Heart right ventricle (tissue), 16 donors: ENCODE measurements around the gene RUFY2. TPM values are rescaled to one million over a fixed set of nuclear protein-coding genes. Genes with fewer than 3 reads are reported as not detected.

Experiments used
- ATAC-seq, 8 donors: fragments of 200-7000 bp; cut with Tn5 transposase; one replicate each; pipeline ENCODE4 v1.9.1; 2020; ENCODE audit warnings: mild to moderate bottlenecking in 8 of 8, moderate library complexity in 8 of 8, moderate number of reproducible peaks in 1 of 8
- DNase-seq, 2 donors: peaks; one replicate each; pipeline ENCODE4 v3.0.0-alpha.2; 2020
- H3K27ac ChIP-seq, 10 donors: fragments of 200-600 bp; sonication (generic) in 2 of 10; one replicate each; pipeline versions ENCODE4 v1.5.0 to v1.8.0; 2020 to 2022; ENCODE audit warnings: mild to moderate bottlenecking in 3 of 10
- H3K27me3 ChIP-seq, 7 donors: fragments of 200-600 bp; one replicate each; pipeline ENCODE4 v1.8.0; 2021 to 2022; ENCODE audit warnings: mild to moderate bottlenecking in 2 of 7
- H3K36me3 ChIP-seq, 9 donors: fragments of 200-600 bp; sonication (generic) in 1 of 9; one replicate each; pipeline versions ENCODE4 v1.5.0 to v1.8.0; 2020 to 2022; ENCODE audit warnings: mild to moderate bottlenecking in 2 of 9
- H3K4me1 ChIP-seq, 9 donors: fragments of 200-600 bp; sonication (generic) in 1 of 9; one replicate each; pipeline versions ENCODE4 v1.5.0 to v1.8.0; 2020 to 2022; ENCODE audit warnings: mild to moderate bottlenecking in 4 of 9
- H3K4me3 ChIP-seq, 10 donors: fragments of 200-600 bp; sonication (generic) in 2 of 10; one replicate each; pipeline versions ENCODE4 v1.5.0 to v1.8.0; 2020 to 2022; ENCODE audit warnings: mild to moderate bottlenecking in 7 of 10, moderate library complexity in 2 of 10
- H3K9me3 ChIP-seq, 11 donors: fragments of 200-600 bp in 10 of 11; sonication (generic) in 2 of 11; one replicate each; pipeline versions ENCODE4 v1.5.0 to v1.8.0; 2013 to 2022; ENCODE audit warnings: mild to moderate bottlenecking in 2 of 11, control low read depth in 1 of 11, moderate library complexity in 1 of 11
- CTCF ChIP-seq, 9 donors: fragments of 200-600 bp; sonication (generic) in 2 of 9; IDR thresholded peaks; one replicate each; pipeline versions ENCODE4 v1.5.0 to v1.8.0; 2021 to 2022; ENCODE audit warnings: antibody characterized with exemption in 9 of 9, mild to moderate bottlenecking in 5 of 9, moderate library complexity in 1 of 9
- WGBS, 2 donors: extraction: QIAGEN DNeasy Blood & Tissue Kit; methylation state at CpG; one replicate each; pipeline ENCODE4 v1.1.7; 2013; ENCODE audit warnings: inconsistent platforms in 1 of 2; 5-methylcytosine and 5-hydroxymethylcytosine counted together
- intact Hi-C, 10 donors: fragments of 100-400 bp; cut with DNase I; formaldehyde crosslinking; loops; one replicate each; pipeline versions ENCODE4 v1.11.1 to v1.14.2; 2022
- polyA plus RNA-seq, 2 donors: library from polyadenylated mRNA; stranded (reverse); fragments of 200-250 nt; gene quantifications; one replicate each; pipeline ENCODE4 v1.2.3, GENCODE V29; 2013
- total RNA-seq, 10 donors: library from RNA; stranded (reverse); fragmentation: NEBNext Ultra II Directional in 3 of 10; extraction: Animal tissue kit (Norgen Biotek cat#: 25700) in 3 of 10; gene quantifications; one replicate each; pipeline versions ENCODE4 v1.2.1 to v1.2.4, GENCODE V29; 2021 to 2023
- donor health status: Arrhythmogenic right ventricular cardiomyopathy.
- donor health status: ischemic (EF 13 %, LVEDD 7.1; RV severe dilation, severe dysfunction).
- donor health status: healthy with polysubstance abuse.
- donor health status: DM: no; HTN: yes; CAD: no.
- donor health status: DM: no; HTN: no; CAD: no.
- donor health status: ischemic (EF 25% LVEDD 6.9; RV normal size, moderate dysfunction).
- donor health status: ischemic (EF 25% LVEDD 5.7; RV mildly dilated, moderate dysfunction).
- donor health status: healthy.
- donor health status: DM: yes; HTN: yes; CAD: no.
- donor health status: Ischemic cardiomyopathy.
- donor health status: ischemic (EF 35%, LVEDD 5.7; RV mildly dilated, moderate dysfunction).
- donor health status: nonischemic (EF 11% LVEDD 7.7; RV severe dilation, severe dysfunction).
- donor health status: DM: yes; HTN: yes; CAD: no.
- donor health status: PGD.
- donor health status: ischemic (EF 29% LVEDD 5.4; RV normal size, mild dysfunction).
- donor health status: nonischemic (EF 23%, LVEDD 6.1; RV moderate dilation, normal function).

Gene RUFY2
- total and polyA plus RNA-seq, 12 donors: 2.6 to 11.6 (median 8.3) TPM

GRCh38 chr10:68406111-68406814, 814 bp downstream of the RUFY2 start:
- ATAC-seq: peak; percentile 32 to 82 (median 70)
- peak; percentile 20 to 57 for DNase-seq
- Histone ChIP-seq H3K27ac (peak overlapping the region; percentile 92 to 97 (median 96)), H3K27me3 (no peaks in the 10 kb centered on the region), H3K9me3 (no peaks in the 10 kb centered on the region), H3K36me3 (peaks cover 0 to 11% (median under 1%) of the 10 kb centered on the region in 9 donors), H3K4me3 (peak overlapping the region; percentile 91 to 100 (median 99)), H3K4me1 (peaks cover 0 to 20% (median 11%) of the 10 kb centered on the region in 9 donors)
- intact Hi-C loops: no loop called here
- no peak for TF ChIP-seq CTCF (IDR thresholded peaks at IDR 0.05)
- WGBS, 2 donors: 1% methylated on average over 36 to 38 of the region's 38 CpGs

- Histone ChIP-seq H3K9me3 (no peaks in the 10 kb centered on the region), H3K36me3 (peaks cover 0 to 35% (median 13%) of the 10 kb centered on the region in 9 donors), H3K27ac (no peak overlapping the region), H3K27me3 (no peaks in the 10 kb centered on the region), H3K4me3 (no peak overlapping the region), H3K4me1 (peaks cover 0 to 20% (median 11%) of the 10 kb centered on the region in 9 donors)
- DNase-seq: no peak
- no peak for ATAC-seq
- 85 to 89% methylated on average over 4 of the region's 4 CpGs for WGBS, 2 donors
- TF ChIP-seq CTCF (IDR thresholded peaks at IDR 0.05): no peak
- intact Hi-C loops: no loop called here
These were observed 3.4 kb downstream of the RUFY2 start for GRCh38 chr10:68403701-68404100.

GRCh38 chr10:68402276-68402675, 4.8 kb downstream of the RUFY2 start:
- H3K27ac ChIP-seq: no peak overlapping the region
- DNase-seq (no peak), ATAC-seq (no peak)
- no peaks in the 10 kb centered on the region for H3K9me3 ChIP-seq
- intact Hi-C loops: no loop called here
- WGBS, 2 donors: 75 to 76% methylated on average over 1 of the region's 1 CpG
- TF ChIP-seq CTCF (IDR thresholded peaks at IDR 0.05): no peak
- H3K36me3 ChIP-seq: peaks cover 0 to 48% (median 13%) of the 10 kb centered on the region in 9 donors
- H3K4me1 ChIP-seq: peaks cover 0 to 15% (median 10%) of the 10 kb centered on the region in 9 donors
- no peak overlapping the region for H3K4me3 ChIP-seq
- no peaks in the 10 kb centered on the region for H3K27me3 ChIP-seq

- H3K9me3 ChIP-seq: no peaks in the 10 kb centered on the region
- 90 to 96% methylated on average over 1 of the region's 1 CpG for WGBS, 2 donors
- no peaks in the 10 kb centered on the region for H3K27me3 ChIP-seq
- intact Hi-C loops: no loop called here
- H3K27ac ChIP-seq: no peak overlapping the region
- DNase-seq (no peak), ATAC-seq (no peak)
- H3K36me3 ChIP-seq: peaks cover 0 to 99% (median 38%) of the 10 kb centered on the region in 9 donors
- H3K4me1 ChIP-seq: no peaks in the 10 kb centered on the region
- TF ChIP-seq CTCF (IDR thresholded peaks at IDR 0.05): no peak
- H3K4me3 ChIP-seq: no peak overlapping the region
These were observed 10.1 kb downstream of the RUFY2 start for GRCh38 chr10:68397005-68397404.
